SU-DHL-6 (cell line): ENCODE data around the gene CKAP2L.

Experiments
- EZH2phosphoT487 ChIP-seq: fragments of 200-600 bp; sonication (generic), shearing (Covaris generic); conservative IDR thresholded peaks from 2 replicates; pipeline ENCODE4 v1.6.1; 2018; ENCODE audit warnings: mild to moderate bottlenecking, antibody characterized with exemption, low read length, moderate library complexity, mixed read lengths
- TF ChIP-seq, protein P1 (sequence below): fragments of 200-600 bp; sonication (generic); IDR thresholded peaks from one replicate; pipeline ENCODE4 v1.5.1; 2017; ENCODE audit warnings: antibody characterized with exemption, mild to moderate bottlenecking, low read length, moderate library complexity; ENCODE audit not compliant: insufficient read depth, poor library complexity, severe bottlenecking

DNA sequence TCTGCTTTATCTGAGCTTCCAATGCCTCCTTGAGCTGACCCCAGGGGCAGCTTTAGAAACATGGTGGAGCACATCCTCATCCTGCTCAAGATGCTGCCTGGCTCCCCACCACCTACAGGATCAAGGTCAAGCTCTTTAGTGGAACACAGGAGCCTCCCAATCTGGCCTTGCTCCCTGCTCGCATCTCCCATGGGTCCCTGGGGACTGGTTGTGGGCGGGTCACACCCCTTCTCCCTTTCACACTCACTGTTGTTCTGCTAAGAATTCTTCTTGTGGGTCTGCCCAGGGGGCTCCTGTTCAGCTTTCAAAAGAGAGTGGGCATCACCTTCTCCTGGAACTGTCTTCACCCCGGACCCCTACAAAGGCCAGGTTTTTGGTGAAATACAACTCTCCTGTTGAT is 51.9 kb downstream of the CKAP2L start:
- TF ChIP-seq, protein P1, sequence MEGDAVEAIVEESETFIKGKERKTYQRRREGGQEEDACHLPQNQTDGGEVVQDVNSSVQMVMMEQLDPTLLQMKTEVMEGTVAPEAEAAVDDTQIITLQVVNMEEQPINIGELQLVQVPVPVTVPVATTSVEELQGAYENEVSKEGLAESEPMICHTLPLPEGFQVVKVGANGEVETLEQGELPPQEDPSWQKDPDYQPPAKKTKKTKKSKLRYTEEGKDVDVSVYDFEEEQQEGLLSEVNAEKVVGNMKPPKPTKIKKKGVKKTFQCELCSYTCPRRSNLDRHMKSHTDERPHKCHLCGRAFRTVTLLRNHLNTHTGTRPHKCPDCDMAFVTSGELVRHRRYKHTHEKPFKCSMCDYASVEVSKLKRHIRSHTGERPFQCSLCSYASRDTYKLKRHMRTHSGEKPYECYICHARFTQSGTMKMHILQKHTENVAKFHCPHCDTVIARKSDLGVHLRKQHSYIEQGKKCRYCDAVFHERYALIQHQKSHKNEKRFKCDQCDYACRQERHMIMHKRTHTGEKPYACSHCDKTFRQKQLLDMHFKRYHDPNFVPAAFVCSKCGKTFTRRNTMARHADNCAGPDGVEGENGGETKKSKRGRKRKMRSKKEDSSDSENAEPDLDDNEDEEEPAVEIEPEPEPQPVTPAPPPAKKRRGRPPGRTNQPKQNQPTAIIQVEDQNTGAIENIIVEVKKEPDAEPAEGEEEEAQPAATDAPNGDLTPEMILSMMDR, result no peak
- TF ChIP-seq EZH2phosphoT487, result no peak
